GM12801 (cell line): ENCODE measurements around the gene DSCAML1.

Source experiments
- CTCF ChIP-seq: IDR thresholded peaks from one replicate; pipeline ENCODE4 v1.5.1; 2011; ENCODE audit warnings: control low read depth; ENCODE audit not compliant: insufficient read length; ENCODE audit errors: extremely low read depth

Gene DSCAML1

DNA sequence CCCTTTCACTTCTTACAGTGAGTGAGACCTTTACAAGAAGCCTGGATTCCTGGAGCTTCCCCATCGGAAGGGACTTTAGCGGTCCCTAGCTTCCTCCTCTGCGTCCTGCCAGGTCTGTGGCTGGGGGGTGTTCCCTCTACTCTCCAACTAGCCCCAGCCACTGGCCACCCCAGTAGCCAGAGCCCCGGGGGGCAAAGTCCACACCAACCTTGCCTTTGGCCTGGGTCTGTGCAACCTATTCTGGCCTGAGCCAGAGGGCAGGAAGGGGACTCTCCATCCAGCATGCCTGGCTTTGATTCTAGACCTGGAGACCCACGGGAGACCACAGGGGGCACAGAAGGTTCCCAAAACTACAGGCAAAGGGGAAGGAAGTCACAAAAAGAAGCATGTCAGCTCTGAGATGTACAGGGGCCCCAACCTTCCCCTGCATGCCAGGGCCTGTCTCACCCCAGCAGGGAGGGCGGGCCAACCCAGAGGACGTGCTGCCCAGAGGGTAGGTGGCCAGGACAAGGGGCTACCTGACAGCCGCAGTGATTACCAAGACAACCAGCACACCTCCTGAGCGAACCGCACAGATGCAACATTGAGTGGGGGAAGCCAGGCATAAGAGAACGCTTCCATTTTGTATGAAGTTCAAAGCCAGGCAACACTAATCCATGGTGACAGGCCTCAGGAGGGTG lies 52.4 kb downstream of the DSCAML1 start:
- TF ChIP-seq CTCF = no peak

DNA sequence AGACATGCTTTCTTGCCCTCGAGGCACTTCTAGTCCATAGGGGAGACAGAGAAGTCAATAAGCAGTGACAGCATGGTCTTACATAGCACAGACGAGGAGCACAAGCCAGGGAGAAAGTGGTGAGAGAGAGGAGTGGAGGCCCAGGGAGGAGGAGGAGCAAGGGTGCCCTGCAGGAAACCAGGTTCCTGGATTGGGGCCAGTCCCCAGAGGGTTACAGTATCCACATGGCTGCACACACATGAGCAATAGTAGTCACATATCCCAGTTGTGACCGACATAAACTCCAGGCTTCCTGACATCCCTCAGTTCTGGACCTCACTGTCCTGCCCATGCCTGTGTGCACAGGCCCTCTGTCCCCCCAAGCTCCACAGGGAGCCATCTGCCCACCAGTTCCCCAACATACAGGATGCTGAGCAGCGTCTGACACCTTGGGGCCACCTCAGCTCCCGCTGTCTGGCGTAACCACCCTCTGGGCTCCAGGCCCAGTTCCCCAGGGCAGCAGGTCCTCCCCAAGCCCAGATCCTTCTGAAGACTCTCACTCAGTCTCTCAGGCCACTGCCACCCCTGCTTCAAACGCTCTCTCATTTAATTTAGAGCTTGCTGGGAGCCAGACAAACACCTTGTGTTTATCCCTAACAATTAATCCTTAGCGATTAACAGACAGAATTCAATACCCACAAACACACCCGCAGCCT lies 53.7 kb downstream of the DSCAML1 start:
- TF ChIP-seq CTCF = no peak

DNA sequence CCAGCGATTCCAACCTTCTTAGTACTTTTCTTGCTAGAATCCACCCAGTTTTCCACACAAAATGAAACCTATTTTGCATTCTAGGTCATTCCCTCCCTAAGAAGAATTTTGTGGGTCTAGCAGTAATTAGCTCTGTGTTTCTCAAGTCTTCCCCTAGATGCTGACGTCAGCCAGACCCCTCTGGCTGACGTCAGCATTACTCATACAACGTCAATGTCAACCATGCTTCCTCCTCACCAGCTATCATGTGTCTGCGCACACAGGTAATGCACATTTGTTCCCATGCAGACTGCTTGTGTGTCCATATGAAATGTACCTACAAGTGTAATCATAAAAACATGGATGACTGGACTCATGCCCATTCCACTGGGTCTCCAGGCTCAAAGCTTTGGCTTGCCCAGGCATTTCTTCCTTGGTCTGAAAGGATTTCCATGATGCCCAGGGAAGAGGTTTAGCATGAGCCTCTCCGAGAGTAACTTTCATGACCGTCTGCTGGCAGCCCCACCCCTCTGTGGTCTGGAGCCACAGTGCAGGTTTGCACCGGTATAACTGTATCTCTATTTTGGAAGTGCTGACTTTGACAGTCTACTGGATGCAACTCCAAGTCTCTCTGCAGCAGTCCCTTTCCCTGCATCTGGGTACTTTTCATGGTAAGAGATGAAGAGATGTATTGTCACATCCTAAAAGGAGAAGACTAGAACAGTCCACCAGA lies 58.6 kb downstream of the DSCAML1 start:
- TF ChIP-seq CTCF = no peak

GRCh38 chr11:117735350-117735977 lies 61.6 kb downstream of the DSCAML1 start:
- TF ChIP-seq CTCF = no peak

GRCh38 chr11:117734601-117735024 lies 62.4 kb downstream of the DSCAML1 start:
- no peak for TF ChIP-seq CTCF

- no peak for TF ChIP-seq CTCF
These were observed 63.7 kb downstream of the DSCAML1 start for GRCh38 chr11:117733316-117733715.

GRCh38 chr11:117731722-117732290 lies 65.2 kb downstream of the DSCAML1 start:
- TF ChIP-seq CTCF = no peak
